C4-2B (cell line): ENCODE results near the gene CABLES1.

ENCODE experiments used
- H3K27ac ChIP-seq: fragments of 450-650 bp; 2 replicates; pipeline ENCODE4 v1.5.1; 2017
- ZFX ChIP-seq: fragments of 450-650 bp; IDR thresholded peaks from 2 replicates; pipeline ENCODE4 v1.6.1; 2017
- TF ChIP-seq, protein P1 (sequence below): fragments of 450-650 bp; conservative IDR thresholded peaks from 2 replicates; pipeline ENCODE4 v1.5.1; 2017; ENCODE audit warnings: mild to moderate bottlenecking

CABLES1 gene

GRCh38 chr18:23176701-23177432 is 41.6 kb downstream of the CABLES1 start:
- TF ChIP-seq, protein P1, sequence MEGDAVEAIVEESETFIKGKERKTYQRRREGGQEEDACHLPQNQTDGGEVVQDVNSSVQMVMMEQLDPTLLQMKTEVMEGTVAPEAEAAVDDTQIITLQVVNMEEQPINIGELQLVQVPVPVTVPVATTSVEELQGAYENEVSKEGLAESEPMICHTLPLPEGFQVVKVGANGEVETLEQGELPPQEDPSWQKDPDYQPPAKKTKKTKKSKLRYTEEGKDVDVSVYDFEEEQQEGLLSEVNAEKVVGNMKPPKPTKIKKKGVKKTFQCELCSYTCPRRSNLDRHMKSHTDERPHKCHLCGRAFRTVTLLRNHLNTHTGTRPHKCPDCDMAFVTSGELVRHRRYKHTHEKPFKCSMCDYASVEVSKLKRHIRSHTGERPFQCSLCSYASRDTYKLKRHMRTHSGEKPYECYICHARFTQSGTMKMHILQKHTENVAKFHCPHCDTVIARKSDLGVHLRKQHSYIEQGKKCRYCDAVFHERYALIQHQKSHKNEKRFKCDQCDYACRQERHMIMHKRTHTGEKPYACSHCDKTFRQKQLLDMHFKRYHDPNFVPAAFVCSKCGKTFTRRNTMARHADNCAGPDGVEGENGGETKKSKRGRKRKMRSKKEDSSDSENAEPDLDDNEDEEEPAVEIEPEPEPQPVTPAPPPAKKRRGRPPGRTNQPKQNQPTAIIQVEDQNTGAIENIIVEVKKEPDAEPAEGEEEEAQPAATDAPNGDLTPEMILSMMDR: no peak
- TF ChIP-seq ZFX: no peak
- H3K27ac ChIP-seq: no peak overlapping the region

DNA sequence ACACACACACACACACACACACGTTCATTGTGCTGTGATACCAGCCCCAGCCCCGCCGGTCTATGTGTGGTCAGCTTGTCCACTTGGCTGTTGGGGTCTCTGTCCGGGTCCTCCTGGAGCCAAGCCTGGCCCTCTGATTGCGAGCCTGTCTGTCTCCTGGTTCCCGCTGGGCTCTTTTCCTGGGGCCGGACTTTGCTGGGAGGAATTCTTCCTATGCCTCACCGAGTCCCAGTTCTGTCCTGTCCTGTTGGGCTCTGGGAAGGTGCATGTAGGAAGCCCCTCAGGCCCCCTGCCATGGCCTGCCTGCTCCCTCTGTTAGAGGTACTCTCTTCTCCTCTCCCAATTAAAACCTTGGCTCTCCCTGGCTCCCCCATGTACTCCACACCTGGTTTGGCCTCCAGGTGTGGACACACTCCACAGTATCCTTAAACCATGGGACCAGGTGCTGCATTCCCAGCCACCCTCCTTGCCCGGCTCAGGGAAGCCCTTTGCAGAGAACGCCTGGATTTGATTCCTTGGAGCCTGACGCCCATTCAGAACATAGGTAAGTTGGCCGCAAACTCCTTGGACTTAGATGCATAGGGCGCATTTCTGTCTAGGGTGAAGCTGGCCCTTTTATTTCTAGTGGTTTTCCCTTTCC is 42.3 kb downstream of the CABLES1 start:
- TF ChIP-seq ZFX: no peak
- TF ChIP-seq, protein P1: no peak
- no peak overlapping the region for H3K27ac ChIP-seq

DNA sequence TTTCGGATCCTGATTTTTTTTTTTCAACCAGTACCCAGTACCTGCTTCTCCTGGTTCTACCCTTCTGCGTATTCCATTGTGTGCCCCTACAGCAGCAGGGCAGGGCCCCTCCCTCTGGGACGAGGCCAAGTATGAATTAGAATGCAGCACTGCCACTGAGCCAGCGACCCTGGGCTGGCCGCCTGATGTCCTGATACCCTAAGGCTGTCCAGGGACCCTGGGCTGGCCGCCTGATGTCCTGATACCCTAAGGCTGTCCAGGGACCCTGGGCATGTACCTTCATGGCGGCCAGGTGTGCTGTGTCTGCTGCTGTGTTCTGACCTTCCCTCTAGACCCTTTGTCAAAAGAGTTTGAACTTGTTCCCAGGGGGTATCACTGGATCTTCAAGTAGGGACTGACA is 42.9 kb downstream of the CABLES1 start:
- H3K27ac ChIP-seq: no peak overlapping the region
- TF ChIP-seq ZFX: no peak
- TF ChIP-seq, protein P1: no peak

GRCh38 chr18:23178661-23179081 is 43.4 kb downstream of the CABLES1 start:
- TF ChIP-seq, protein P1: no peak
- no peak for TF ChIP-seq ZFX

GRCh38 chr18:23179416-23179815 is 44.1 kb downstream of the CABLES1 start:
- no peak for TF ChIP-seq ZFX
- TF ChIP-seq, protein P1: no peak
- no peak overlapping the region for H3K27ac ChIP-seq

More at GRCh38 chr18:23178661-23179081, 43.4 kb downstream of the CABLES1 start:
- H3K27ac ChIP-seq: no peak overlapping the region

- TF ChIP-seq, protein P1: no peak
- no peak for TF ChIP-seq ZFX
Observed at GRCh38 chr18:23181547-23181946, 46.3 kb downstream of the CABLES1 start.

DNA sequence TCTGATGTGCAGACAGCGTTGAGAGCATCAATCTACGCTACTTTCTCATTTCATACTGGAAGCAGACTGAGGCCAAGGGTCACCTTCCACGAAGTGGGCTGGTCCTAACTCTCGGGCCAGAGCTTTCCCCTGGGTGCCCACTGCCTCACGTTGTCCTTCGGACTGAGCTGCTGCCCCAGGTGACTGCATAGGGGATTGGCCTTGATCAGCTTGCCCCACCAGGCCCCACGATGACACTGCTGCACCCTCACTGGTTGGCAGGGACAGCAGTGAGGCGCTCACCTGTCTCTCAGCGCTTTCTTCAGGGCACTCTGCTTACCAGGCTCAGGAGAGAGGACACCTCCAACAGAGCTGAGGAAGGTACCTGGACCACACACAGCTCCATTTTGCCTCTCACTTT is 47.3 kb downstream of the CABLES1 start:
- no peak for TF ChIP-seq ZFX
- TF ChIP-seq, protein P1: no peak
- H3K27ac ChIP-seq: no peak overlapping the region

More at GRCh38 chr18:23181547-23181946, 46.3 kb downstream of the CABLES1 start:
- no peak overlapping the region for H3K27ac ChIP-seq
